Ovary (tissue), 3 donors: ENCODE measurements around the gene RHBDF1.

Source experiments
- EP300 ChIP-seq: sonication (generic); formaldehyde crosslinking; IDR thresholded peaks from one replicate; pipeline ENCODE4 v1.6.1; 2017; ENCODE audit warnings: antibody characterized with exemption
- POLR2A ChIP-seq: fragments of 450-650 bp; IDR thresholded peaks from one replicate; pipeline ENCODE4 v1.6.1; 2017; ENCODE audit warnings: antibody characterized with exemption, mild to moderate bottlenecking, moderate library complexity
- TF ChIP-seq, protein P1 (sequence below), 3 donors: fragments of 450-650 bp in 2 of 3; fragments of 200-600 bp in 1 of 3; IDR thresholded peaks; one replicate each; pipeline versions ENCODE4 v1.5.1 to v1.8.0; 2016 to 2022; ENCODE audit warnings: antibody characterized with exemption in 3 of 3, mild to moderate bottlenecking in 1 of 3
- donor health status: DM: no; HTN: no; CAD: no.

- TF ChIP-seq, protein P1, sequence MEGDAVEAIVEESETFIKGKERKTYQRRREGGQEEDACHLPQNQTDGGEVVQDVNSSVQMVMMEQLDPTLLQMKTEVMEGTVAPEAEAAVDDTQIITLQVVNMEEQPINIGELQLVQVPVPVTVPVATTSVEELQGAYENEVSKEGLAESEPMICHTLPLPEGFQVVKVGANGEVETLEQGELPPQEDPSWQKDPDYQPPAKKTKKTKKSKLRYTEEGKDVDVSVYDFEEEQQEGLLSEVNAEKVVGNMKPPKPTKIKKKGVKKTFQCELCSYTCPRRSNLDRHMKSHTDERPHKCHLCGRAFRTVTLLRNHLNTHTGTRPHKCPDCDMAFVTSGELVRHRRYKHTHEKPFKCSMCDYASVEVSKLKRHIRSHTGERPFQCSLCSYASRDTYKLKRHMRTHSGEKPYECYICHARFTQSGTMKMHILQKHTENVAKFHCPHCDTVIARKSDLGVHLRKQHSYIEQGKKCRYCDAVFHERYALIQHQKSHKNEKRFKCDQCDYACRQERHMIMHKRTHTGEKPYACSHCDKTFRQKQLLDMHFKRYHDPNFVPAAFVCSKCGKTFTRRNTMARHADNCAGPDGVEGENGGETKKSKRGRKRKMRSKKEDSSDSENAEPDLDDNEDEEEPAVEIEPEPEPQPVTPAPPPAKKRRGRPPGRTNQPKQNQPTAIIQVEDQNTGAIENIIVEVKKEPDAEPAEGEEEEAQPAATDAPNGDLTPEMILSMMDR (IDR thresholded peaks at IDR 0.05): no peak
- TF ChIP-seq EP300 (no peak), POLR2A (no peak)
These were observed 3.2 kb downstream of the RHBDF1 start for GRCh38 chr16:69181-69580.
